Daoy (cell line): ENCODE results near the gene PARP12. TPM values are rescaled to one million over a fixed set of nuclear protein-coding genes. Genes with fewer than 3 reads are reported as not detected.

Experiments used
- DNase-seq: peaks from one replicate; pipeline ENCODE4 v3.0.0-alpha.2; 2015; ENCODE audit warnings: low read depth
- total RNA-seq: library from RNA; depleted of rRNA; stranded (reverse); fragments of >200 nt; shearing (Covaris generic); gene quantifications from 2 replicates; pipeline ENCODE4 v1.2.3, GENCODE V29; 2014

Gene PARP12
- total RNA-seq, 1 experiment from 2014 or later: 22.8 TPM

DNA sequence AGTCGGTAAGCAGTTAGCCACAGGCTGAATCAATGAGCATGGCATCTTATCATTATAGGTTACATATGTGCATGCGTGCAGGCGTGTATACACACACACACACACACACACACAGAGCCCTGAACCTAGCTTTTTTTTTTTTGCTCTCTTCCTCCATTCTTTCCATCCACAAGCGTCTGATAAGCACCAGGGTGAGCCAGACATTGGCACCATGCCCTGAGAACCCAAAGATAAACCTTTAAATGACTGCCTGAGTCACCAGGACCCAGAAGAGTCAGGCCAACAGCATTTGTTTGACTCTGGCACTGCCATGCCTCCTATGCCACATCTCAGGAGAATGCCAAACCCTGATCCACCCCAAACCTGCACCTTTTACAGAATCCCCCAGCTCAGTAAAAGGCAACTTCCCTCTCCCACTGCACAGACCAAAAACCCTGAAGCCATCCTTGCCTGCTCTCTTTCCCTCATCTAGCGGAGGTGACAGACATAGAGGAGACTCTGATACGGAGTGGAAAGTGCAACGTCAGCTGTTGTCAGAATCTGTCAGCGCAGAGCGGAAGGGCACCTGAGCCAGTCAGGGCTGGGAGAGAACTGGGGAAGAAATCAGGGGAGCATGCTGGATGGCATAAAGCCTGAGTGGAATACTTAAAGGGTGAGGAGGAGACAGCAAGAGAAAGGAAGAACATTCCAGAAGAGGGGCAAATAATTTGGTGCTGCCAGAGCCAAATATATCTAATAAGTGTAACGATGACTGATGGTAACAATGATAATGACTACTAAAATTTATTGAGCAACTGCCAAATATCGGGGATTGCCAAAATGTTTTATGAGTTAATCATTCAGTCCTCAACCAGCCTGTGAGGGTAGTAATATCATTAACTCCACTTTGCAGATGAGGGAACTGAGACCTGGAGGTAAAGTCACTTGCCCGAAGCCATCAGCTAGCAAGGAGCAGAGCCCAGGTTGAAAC, 3.2 kb downstream of the PARP12 start:
- peak; percentile 95 for DNase-seq

DNA sequence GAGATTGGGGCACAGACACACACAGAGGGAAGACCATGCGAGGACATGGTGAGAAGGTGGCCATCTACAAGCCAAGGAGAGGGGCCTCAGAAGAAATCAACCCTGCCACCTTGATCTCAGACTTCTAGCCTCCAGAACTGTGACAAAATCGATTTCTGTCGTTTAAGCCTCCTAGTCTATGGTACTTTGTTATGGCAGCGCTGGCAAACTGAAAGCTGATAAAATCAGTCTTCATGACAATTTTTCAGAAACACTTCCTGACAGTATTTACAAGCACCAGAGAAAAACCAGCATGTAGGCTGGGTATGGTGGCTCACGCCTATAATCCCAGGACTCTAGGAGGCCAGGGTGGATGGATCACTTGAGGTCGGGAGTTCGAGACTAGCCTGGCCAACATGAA, 4.2 kb downstream of the PARP12 start:
- DNase-seq: no peak

DNA sequence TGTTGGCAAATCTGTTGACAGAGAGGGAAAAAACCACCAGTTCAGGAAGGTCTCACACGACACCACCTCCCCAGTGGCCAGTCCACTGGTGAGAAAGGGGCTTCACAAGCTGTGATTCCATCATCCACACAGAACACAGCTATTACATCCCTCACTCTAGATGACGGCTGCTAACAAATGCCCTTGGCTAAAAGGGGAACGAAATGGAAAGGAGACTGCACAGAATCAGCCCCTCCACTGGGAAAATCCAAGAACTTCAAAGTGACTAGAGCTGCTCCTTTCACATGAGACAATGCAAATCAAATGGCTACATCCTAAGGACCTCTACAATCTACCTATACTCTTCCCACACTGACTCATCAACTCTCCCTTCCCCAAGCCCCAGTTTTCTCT, 5.6 kb downstream of the PARP12 start:
- DNase-seq: no peak

DNA sequence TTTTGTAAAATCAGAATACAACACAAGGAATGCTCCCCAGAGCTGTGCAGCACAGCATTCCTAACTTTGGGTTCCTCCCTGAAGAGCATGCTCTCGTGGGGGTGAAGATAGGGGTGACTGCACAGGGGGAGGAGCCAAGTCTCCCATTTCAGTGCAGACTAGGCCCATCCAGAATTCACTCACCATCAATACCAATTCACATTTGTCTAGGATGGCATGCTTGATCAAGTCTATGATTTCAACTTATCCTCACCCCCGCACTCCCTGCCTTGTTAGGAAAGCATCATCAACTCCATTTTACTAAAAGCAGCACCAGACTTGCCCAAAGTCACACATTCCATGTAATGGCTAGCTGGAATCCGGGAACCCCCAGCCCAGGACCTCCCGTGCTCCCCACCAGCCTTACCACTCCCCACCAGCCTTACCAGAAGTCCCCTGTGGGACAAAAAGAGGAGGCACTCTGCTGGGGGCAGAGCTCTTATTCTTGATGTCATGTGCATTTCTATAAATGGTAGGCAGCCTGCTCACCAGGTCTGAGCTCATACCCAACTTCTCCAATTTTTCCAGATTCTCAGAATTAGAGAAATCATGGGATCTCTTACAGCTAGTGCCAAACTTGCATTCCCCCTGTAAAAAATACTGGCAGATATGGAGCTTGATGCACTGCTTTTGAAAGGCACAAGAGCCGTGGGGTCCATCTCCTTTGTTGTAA, 6.2 kb downstream of the PARP12 start:
- no peak for DNase-seq

DNA sequence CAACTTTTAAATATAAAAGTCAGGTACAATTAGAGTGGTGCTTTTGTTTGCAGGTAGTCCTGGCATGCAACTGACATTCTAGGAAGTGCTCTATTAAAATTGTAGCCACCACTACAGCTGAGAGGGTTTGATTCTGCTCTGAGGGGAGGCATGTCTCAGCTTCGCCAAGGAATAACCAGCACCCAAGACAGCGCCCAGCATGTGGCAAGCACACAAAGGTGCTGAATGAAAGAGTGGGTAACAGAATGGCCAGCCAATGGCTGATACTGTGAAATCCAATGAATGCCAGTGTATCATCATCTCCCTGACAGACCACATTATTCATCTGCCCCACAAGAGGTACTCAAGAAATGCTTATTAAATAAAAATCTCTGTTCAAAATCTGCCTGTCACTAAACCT, 6.9 kb downstream of the PARP12 start:
- DNase-seq: no peak

DNA sequence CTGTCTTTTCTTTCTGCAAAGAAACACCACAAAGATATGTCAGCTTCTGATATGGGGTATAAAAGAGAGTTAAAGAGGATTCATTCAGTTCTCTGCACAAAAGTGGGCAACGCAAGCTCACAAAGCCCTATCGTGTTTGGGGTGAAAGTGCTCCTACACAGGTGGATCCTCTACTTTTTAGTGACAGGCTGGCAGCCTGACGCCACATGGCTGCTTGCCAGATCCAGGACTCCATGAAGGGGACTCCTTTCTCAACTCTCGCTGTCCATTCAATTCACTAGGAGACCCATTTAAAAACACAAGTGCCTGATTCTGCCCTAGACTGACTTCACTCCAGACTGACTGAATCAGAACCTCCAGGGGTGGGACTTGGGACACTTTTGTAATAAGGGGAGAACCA, 8.0 kb downstream of the PARP12 start:
- DNase-seq: no peak

DNA sequence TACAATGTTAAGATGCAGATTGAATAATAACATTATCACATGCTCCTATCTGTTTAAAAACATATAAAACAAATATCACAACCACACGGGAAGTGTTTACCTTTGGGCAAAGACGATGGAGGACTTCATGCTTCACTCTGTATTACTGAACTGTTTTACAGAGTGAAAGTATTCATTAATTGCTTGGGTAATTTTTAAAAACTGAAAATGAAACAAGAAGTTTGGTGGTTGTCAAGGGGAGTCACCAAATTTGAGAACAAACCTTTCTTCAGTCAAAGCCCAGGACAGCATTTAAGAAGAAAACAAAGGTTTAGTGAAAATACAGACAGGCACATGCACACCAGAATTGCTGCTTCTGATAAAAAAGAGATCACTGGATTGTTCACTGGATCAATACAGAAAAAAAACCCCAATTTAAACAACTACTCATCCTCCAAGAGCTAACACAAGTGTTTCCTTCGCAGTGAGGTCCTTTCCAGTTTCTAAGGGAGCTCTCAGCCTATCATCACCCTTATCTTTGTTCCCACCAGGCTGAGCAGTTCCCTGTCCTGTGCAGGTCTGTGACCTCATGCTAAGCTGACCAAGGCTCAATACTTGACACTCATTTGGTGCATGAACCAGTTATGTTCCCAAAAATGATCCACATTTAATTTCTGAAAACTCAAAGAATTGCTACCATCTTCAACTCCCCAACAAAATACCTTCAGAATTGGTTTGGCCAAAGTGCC, 8.8 kb downstream of the PARP12 start:
- no peak for DNase-seq

DNA sequence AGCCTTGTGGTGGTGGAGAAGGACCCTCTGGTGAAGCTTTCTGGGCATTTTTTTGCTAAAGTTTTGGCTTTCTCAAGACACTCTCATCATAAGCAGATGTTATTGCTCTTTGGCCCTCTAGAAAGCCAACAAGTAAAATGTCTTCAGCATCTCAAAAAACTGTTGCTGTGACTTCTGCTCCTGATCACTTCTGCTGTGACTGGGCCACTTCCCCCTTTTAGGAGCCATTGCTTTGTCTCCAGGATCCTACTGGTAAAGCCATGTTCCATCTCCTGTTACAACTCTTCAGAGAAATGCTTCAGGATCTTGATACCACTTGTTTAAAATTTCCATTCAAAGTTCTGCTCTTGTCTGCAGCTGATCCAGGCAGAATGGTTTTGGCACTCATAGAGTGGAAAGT, 10.9 kb downstream of the PARP12 start:
- no peak for DNase-seq

DNA sequence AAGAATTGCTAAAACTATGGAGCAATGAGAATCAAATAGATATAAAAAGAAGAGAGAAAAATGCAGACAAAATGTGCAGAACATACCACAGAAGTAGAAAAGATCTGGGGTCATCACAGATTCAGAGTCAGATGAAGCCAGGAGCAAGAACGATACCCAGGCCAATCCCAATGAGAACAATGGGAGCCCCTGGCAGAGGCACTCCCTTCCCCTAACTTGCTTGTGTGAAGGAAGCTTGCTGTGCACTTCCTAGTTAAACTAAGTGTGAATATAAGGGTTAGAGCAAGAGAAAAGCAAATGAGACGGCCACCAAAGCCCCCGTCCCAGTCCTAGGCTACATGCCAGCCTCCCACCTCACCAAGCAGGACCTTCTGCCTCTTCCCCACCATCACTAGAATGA, 12.7 kb downstream of the PARP12 start:
- no peak for DNase-seq

DNA sequence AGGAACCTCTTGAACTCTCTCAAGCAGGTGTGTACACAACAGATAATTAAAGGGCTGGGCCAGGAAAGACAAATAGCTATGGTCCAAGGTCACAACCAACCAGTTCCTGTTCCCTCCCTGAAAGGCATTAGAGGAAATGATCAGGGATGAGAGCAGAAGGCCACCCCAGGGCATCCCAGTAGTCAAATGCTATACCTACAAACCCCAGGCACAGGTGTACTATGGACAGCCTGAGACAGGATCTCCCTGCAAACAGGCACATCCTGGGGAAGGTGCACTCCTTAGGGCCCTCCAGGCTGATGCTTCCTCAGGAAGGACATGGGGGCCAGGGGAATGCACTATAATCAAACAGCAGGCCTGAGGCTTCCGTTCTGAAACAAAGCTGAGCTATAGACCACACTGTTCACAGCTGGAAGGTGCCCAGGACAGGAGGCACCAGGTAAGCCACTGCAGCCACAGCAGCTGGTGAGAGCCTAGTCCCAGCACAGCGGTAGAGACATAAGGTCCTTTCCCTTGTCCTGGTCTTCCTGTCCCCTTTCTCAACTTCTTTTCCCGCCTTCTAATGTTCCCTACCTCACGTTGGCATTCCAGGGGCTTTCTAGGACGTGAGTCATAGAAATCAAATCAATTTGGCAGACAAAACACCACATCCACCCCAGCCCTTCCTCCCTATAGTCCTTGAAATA, 13.3 kb downstream of the PARP12 start:
- peak; percentile 56 for DNase-seq

DNA sequence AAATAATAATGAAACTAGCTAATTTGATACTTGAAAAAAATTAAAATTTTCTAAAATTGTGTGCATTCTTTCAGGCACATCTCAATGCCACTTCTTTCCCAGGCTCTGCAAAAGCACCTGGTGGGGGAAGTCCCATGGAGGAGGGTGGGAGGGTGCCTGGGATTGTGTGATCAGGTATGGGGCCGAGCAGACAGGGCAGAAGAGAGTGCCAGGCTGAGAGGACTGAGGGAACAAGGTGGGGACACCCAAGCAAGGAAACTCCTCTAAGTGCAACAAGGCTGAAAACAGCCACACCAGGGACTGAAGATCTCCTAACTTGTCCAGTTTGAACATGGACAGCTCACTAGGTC, 13.8 kb downstream of the PARP12 start:
- no peak for DNase-seq

DNA sequence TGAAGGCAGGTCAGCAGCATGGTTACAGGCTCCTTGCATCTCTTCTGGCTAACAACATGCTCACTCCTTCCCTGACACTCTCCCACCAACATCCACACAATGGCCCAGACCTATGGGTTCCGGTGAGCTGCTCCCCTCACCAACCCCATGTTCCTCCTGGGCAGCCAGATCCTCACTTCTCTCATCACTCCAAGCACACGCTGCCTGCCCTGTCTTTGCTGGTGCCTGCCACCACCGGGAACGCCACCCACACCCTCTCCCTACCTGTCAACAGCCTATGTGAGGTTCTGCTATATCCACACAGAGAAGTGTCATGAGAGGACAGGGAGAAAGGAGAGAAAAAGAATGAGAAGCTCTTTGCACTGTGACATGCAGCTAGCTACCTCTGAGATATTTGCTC, 14.6 kb downstream of the PARP12 start:
- no peak for DNase-seq

DNA sequence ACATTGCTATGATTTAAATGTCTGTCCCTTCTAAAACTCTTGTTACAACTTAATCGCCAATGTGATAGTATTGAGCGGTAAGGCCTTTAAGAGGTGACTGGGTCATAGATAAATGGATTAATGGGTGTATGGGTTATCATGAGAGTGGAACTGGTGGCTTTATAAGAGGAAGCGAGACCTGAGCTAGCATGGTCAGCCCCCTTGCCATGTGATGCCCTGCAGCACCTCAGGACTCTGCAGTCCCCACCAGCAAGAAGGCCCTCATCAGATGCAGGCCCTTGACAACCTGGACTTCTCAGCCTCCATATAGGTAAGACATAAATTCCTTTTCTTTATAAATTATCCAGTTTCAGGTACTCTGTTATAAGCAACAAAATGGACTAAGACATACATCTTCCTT, 15.6 kb downstream of the PARP12 start:
- no peak for DNase-seq

DNA sequence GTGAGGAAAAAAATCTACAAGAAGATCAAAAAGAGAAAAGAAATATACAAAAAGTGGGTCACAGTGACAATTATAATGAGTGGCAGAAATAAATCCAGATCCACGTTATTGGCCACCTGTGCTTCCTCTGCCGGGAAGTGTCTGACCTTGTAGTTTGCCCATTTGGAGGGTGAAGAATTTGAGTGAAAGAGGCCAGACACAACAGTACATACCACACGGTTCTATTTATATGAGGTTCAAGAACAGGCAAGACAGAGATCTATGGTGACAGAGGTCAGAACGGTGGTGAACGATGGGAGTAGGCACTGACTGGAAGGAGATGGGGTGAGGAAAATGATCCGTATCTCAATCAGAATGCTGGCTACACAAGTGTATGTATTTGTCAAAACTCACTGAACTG, 17.1 kb downstream of the PARP12 start:
- no peak for DNase-seq

DNA sequence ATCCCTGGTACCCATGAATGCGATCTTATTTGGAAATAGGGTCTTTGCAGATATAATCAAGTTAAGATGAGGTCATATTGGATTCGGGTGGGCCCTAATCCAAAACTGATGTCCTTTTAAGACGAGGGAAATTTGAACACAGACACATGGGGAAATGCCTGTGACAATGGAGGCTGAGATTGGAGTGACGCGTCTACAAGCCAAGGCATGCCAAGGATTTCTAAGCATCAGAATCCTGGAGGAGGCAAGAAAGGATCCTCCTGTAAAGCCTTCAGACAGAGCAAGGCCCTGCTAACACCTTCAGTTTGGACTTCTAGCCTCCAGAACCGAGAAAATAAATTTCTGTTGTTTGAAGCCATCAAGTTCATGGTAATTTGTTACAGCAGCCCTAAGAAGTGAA, 18.5 kb downstream of the PARP12 start:
- no peak for DNase-seq

DNA sequence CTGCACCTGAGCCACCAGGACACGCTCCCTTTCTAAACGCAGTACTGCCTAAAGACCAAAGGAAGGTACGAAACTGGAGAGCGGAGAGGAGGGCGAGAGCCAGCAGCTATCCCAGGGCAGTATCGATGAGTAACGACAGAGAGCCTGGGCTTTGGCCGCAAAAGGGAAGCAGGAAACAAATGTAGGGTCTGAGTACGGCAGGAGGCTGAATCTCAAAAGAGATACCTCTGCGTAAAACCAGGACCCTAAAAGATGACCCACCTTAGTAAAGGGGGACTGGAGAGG, 20.4 kb downstream of the PARP12 start:
- no peak for DNase-seq

DNA sequence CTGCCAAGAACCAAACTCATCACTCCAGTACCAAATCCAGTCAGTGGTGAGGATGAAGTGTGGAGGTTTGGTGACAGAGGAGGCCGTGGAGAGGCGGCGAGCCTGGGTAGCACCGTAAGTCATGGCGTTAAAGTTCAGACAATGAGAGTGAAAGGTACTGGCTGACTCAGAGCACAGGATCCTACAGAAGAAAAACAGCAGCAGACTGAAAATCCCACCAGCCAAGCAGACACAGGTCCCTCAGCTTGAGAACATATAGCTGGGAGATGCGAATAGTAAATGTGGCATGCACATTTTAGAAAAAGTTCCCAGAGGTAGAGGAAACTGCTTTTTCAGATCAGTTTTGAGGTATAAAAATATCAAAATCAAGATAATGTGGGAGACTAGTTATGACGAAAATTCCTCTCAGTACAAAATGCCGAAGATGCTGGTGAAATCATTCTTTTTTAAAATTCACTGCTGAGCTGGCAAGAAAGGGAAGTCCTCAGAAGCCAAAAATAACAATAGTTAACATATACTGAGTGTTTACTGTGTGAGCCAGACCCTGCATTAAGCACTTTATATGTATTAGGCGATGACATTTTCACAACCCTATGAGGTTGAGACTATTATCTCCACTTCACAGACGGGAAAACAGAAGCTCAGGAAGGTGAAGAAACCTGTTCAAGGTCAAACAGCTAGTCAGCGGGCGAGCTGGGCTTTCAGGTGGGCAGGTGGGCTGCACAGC, 20.9 kb downstream of the PARP12 start:
- no peak for DNase-seq

DNA sequence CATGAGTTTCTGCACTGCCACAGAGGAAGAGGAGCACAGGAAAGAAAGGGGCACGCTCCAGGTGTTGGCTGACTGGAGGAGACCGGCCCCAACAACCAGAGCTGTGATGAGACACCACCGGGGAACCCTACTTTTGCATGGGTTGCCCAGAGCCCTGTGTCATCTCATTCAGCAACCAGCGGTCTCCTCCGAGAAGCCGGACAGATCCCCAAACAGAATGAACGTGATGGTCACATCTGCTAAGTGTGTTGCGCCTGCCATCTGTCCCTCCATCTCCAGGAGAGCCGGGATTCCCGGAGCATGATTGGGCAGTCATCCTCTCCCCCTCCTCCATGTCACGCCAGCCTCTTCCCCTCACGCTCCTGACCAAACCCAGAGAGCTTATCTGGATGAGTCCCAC, 22.9 kb downstream of the PARP12 start:
- no peak for DNase-seq

DNA sequence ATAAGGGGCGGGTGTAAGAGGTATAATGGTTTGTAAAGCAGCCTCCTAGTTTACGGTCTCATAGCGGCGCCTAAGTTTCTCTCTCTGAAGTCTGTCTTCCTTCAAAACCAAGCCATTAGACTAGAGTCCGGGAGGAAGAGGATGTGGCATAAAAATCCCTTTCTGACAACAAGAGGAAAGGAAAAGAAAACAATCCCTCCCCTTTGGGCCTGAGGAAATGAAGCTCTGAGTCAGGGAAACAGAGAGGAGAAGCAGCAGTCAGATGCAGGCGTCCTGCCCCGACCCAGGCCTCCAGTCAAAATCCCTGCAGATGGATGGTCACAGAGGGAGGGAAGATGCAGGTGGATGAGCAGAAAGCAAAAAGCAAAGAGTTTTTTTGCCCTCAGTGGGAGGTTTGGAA, 23.7 kb downstream of the PARP12 start:
- DNase-seq: peak; percentile 17

DNA sequence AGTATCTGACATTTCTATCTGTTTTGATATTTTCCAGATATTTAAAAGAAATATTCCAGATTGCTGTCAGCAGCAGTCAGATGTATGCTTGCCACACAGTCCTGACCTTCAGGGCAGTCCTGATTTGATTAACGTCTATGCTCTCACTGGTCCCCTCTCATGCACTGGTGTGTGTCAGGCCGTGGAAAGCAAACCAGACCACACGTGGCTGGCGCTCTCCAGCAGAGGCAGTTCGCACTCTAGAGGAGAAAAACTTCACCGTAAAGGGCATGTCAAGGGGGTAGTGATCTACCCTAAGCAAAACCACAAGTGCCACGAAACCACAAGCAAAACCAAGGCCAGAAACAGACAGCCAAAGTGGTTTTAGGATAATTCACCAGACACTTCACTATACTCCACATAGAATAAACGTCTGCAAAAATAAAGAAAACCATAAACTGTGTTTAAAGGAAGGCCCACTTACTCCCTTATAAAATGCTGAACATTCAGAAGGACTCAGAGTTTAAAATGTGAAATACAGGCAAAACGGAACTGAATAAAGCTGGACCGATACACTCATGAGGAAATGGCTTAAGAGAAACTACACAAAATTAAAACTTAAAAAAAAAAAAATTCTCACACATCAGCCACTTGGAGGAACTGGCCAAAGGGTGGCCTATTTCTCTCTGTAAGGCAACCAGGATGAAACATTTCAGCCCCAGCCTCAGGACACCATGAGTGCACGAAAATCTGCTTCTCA, 26.4 kb downstream of the PARP12 start:
- DNase-seq: peak; percentile 13
